Naive thymus-derived CD4-positive, alpha-beta T cell (primary cell): ENCODE measurements around the gene BPNT1. TPM values are rescaled to one million over a fixed set of nuclear protein-coding genes. Genes with fewer than 3 reads are reported as not detected.
A peak's percentile ranks its signal among the peaks of the same experiment; 100 is the strongest.

Experiments used
- ATAC-seq: fragments of 150-1000 bp; cut with Tn5 transposase; 2 replicates; pipeline ENCODE4 v1.10.0; 2021; ENCODE audit warnings: mild to moderate bottlenecking, moderate library complexity
- CTCF ChIA-PET: fragments of 350-600 bp; sonication (Branson Sonifier 250); formaldehyde crosslinking; loops from one replicate; lab custom pipeline; 2021; ENCODE audit warnings: antibody characterized with exemption; lab: Charles Lee
- POLR2A ChIA-PET: fragments of 350-600 bp; sonication (Branson Sonifier 250); formaldehyde crosslinking; loops from one replicate; lab custom pipeline; 2021; ENCODE audit warnings: antibody characterized with exemption, inconsistent platforms; lab: Charles Lee
- DNase-seq, 9 donors: peaks; one replicate each; pipeline versions ENCODE4 v3.0.0 to v3.0.0-alpha.2; 2020 to 2022; ENCODE audit warnings: mixed read lengths in 1 of 9
- H3K27ac ChIP-seq: one replicate; pipeline ENCODE4 v1.7.0; 2013; ENCODE audit warnings: mild to moderate bottlenecking, low read depth, low read length, moderate library complexity
- H3K27me3 ChIP-seq, 2 donors: one replicate each; pipeline ENCODE4 v1.7.0; 2013; ENCODE audit warnings: low read length in 2 of 2, mild to moderate bottlenecking in 2 of 2, moderate library complexity in 2 of 2; ENCODE audit not compliant: control insufficient read depth in 2 of 2, insufficient read depth in 2 of 2
- H3K36me3 ChIP-seq, 3 experiments: 1 replicate in 2 of 3; 2 replicates in 1 of 3; pipeline ENCODE4 v1.7.0; 2013; ENCODE audit warnings: low read length in 3 of 3, mild to moderate bottlenecking in 3 of 3, moderate library complexity in 1 of 3; ENCODE audit not compliant: insufficient read depth in 3 of 3, control insufficient read depth in 2 of 3
- H3K4me1 ChIP-seq, 2 donors: one replicate each; pipeline ENCODE4 v1.7.0; 2013; ENCODE audit warnings: low read length in 2 of 2, mild to moderate bottlenecking in 2 of 2, moderate library complexity in 1 of 2; ENCODE audit not compliant: control insufficient read depth in 2 of 2, insufficient read depth in 2 of 2
- H3K4me3 ChIP-seq: 2 replicates; pipeline ENCODE4 v1.7.0; 2013; ENCODE audit warnings: mild to moderate bottlenecking, low read length
- H3K9me3 ChIP-seq, 3 experiments: 1 replicate in 2 of 3; 2 replicates in 1 of 3; pipeline ENCODE4 v1.7.0; 2013; ENCODE audit warnings: low read length in 3 of 3; ENCODE audit not compliant: control insufficient read depth in 2 of 3
- H3K27ac Mint-ChIP-seq, 9 donors: one replicate each; pipeline ENCODE4 v1.8.0; 2020 to 2022; ENCODE audit warnings: mixed read lengths in 9 of 9, mild to moderate bottlenecking in 8 of 9, moderate library complexity in 5 of 9, inconsistent platforms in 2 of 9
- H3K27me3 Mint-ChIP-seq, 5 donors: one replicate each; pipeline ENCODE4 v1.8.0; 2021 to 2022; ENCODE audit warnings: mixed read lengths in 5 of 5, mild to moderate bottlenecking in 1 of 5
- H3K36me3 Mint-ChIP-seq, 5 donors: one replicate each; pipeline ENCODE4 v1.8.0; 2020 to 2022; ENCODE audit warnings: mixed read lengths in 5 of 5, mild to moderate bottlenecking in 3 of 5, inconsistent platforms in 1 of 5
- H3K4me1 Mint-ChIP-seq, 7 donors: one replicate each; pipeline ENCODE4 v1.8.0; 2020 to 2022; ENCODE audit warnings: mixed read lengths in 7 of 7, mild to moderate bottlenecking in 3 of 7, inconsistent platforms in 1 of 7
- H3K4me3 Mint-ChIP-seq, 10 donors: one replicate each; pipeline ENCODE4 v1.8.0; 2020 to 2022; ENCODE audit warnings: mild to moderate bottlenecking in 10 of 10, mixed read lengths in 10 of 10, moderate library complexity in 6 of 10, inconsistent platforms in 2 of 10
- H3K9me3 Mint-ChIP-seq, 11 donors: one replicate each; pipeline ENCODE4 v1.8.0; 2020 to 2022; ENCODE audit warnings: mixed read lengths in 11 of 11, mild to moderate bottlenecking in 4 of 11, inconsistent platforms in 1 of 11, moderate library complexity in 1 of 11
- intact Hi-C, 2 donors: fragments of 100-400 bp; cut with micrococcal nuclease; formaldehyde crosslinking; loops; one replicate each; pipeline ENCODE4 v1.15.1; 2023
- polyA plus RNA-seq, 2 donors: library from polyadenylated mRNA; unstranded; fragments of 300-500 nt; fragmentation: Illumina TruSeq; gene quantifications; one replicate each; pipeline ENCODE4 v1.2.3, GENCODE V29; 2021
- total RNA-seq, 6 experiments: library from RNA in 5 of 6; stranded (reverse) in 5 of 6; gene quantifications; 1 replicate in 5 of 6; 2 replicates in 1 of 6; pipeline ENCODE4 v1.2.3 and lab custom pipeline; 2021 to 2026

BPNT1 gene
- total and polyA plus RNA-seq, 7 experiments from 2014 or later, result 5.5 to 25.2 (median 19.2) TPM

- ChIA-PET POLR2A (no interaction called here), CTCF (no interaction called here)
- H3K27ac ChIP-seq, result no peak overlapping the region
- no peaks in the 10 kb centered on the region for H3K27me3 ChIP-seq
- Mint-ChIP-seq H3K27ac (peak overlapping the region in 6 of 9 donors; percentile 4 to 80 (median 38)), H3K9me3 (peaks cover 0 to 3% (median 0%) of the 10 kb centered on the region in 11 donors), H3K4me3 (no peak overlapping the region), H3K4me1 (peaks cover 2 to 15% (median 7%) of the 10 kb centered on the region in 7 donors), H3K27me3 (no peaks in the 10 kb centered on the region), H3K36me3 (peaks cover 8 to 39% (median 29%) of the 10 kb centered on the region in 5 donors)
- no peaks in the 10 kb centered on the region for H3K4me1 ChIP-seq
- ATAC-seq (no peak), DNase-seq (no peak)
- intact Hi-C loops, result no loop called here
- no peak overlapping the region for H3K4me3 ChIP-seq
- H3K36me3 ChIP-seq, result peaks cover 8 to 24% (median 8%) of the 10 kb centered on the region in 3 experiments
- H3K9me3 ChIP-seq, result peaks cover 0 to 3% (median 0%) of the 10 kb centered on the region in 3 experiments
Measured at GRCh38 chr1:220124542-220124941, 35.0 kb upstream of the BPNT1 start.

- intact Hi-C loops, result no loop called here
- H3K36me3 Mint-ChIP-seq, result peaks cover 5 to 38% (median 25%) of the 10 kb centered on the region in 5 donors
Measured at GRCh38 chr1:220123889-220124288, 34.3 kb upstream of the BPNT1 start.

GRCh38 chr1:220123066-220123465 lies 33.5 kb upstream of the BPNT1 start:
- ChIA-PET POLR2A (no interaction called here), CTCF (no interaction called here)
- no peaks in the 10 kb centered on the region for H3K27me3 ChIP-seq
- H3K36me3 ChIP-seq, result peaks cover 8 to 14% (median 12%) of the 10 kb centered on the region in 3 experiments
- Mint-ChIP-seq H3K4me1 (peaks cover 2 to 19% (median 7%) of the 10 kb centered on the region in 7 donors), H3K36me3 (peaks cover 5 to 32% (median 17%) of the 10 kb centered on the region in 5 donors), H3K9me3 (no peaks in the 10 kb centered on the region), H3K4me3 (no peak overlapping the region), H3K27me3 (no peaks in the 10 kb centered on the region), H3K27ac (no peak overlapping the region)
- no peak overlapping the region for H3K4me3 ChIP-seq
- ATAC-seq (no peak), DNase-seq (no peak)
- no peaks in the 10 kb centered on the region for H3K4me1 ChIP-seq
- H3K27ac ChIP-seq, result no peak overlapping the region
- intact Hi-C loops, result no loop called here
- no peaks in the 10 kb centered on the region for H3K9me3 ChIP-seq

More at GRCh38 chr1:220123889-220124288, 34.3 kb upstream of the BPNT1 start:
- ATAC-seq, result no peak
- DNase-seq, result peak in 1 of 9 donors; percentile 8
- H3K4me3 Mint-ChIP-seq, result no peak overlapping the region
- CTCF ChIA-PET, result no interaction called here
- no peaks in the 10 kb centered on the region for H3K9me3 Mint-ChIP-seq
- POLR2A ChIA-PET, result no interaction called here
- Histone ChIP-seq H3K4me1 (no peaks in the 10 kb centered on the region), H3K27me3 (no peaks in the 10 kb centered on the region), H3K36me3 (peaks cover 8 to 20% (median 8%) of the 10 kb centered on the region in 3 experiments), H3K4me3 (no peak overlapping the region), H3K9me3 (no peaks in the 10 kb centered on the region), H3K27ac (no peak overlapping the region)
- no peaks in the 10 kb centered on the region for H3K27me3 Mint-ChIP-seq
- H3K27ac Mint-ChIP-seq, result peak overlapping the region in 3 of 9 donors; percentile 4 to 80 (median 52)
- peaks cover 2 to 18% (median 7%) of the 10 kb centered on the region in 7 donors for H3K4me1 Mint-ChIP-seq

- CTCF ChIA-PET, result no interaction called here
- H3K9me3 Mint-ChIP-seq, result no peaks in the 10 kb centered on the region
- Histone ChIP-seq H3K27ac (no peak overlapping the region), H3K27me3 (no peaks in the 10 kb centered on the region), H3K9me3 (no peaks in the 10 kb centered on the region), H3K4me3 (no peak overlapping the region), H3K36me3 (peaks cover 3 to 18% (median 8%) of the 10 kb centered on the region in 3 experiments), H3K4me1 (no peaks in the 10 kb centered on the region)
- H3K4me1 Mint-ChIP-seq, result peaks cover 2 to 19% (median 7%) of the 10 kb centered on the region in 7 donors
- POLR2A ChIA-PET, result no interaction called here
- DNase-seq, result no peak
- peaks cover 0 to 24% (median 11%) of the 10 kb centered on the region in 5 donors for H3K36me3 Mint-ChIP-seq
- intact Hi-C loops, result no loop called here
- no peak for ATAC-seq
- H3K27ac Mint-ChIP-seq, result peak overlapping the region in 2 of 9 donors; percentile 6 to 62
- no peak overlapping the region for H3K4me3 Mint-ChIP-seq
- no peaks in the 10 kb centered on the region for H3K27me3 Mint-ChIP-seq
Measured at GRCh38 chr1:220121791-220122530, 32.4 kb upstream of the BPNT1 start.

- H3K4me3 Mint-ChIP-seq, result no peak overlapping the region
- DNase-seq, result no peak
- CTCF ChIA-PET, result no interaction called here
- intact Hi-C loops, result loop anchor here in 1 of 2 donors (2.0 kb wide), 1 partner anchor 14 kb away; no protein-coding TSS in a partner anchor
- no peak overlapping the region for H3K4me3 ChIP-seq
- H3K27ac Mint-ChIP-seq, result no peak overlapping the region
- no peak overlapping the region for H3K27ac ChIP-seq
- no peaks in the 10 kb centered on the region for H3K9me3 Mint-ChIP-seq
- no peak for ATAC-seq
- POLR2A ChIA-PET, result no interaction called here
- H3K36me3 ChIP-seq, result peaks cover 0 to 11% (median 10%) of the 10 kb centered on the region in 3 experiments
- no peaks in the 10 kb centered on the region for H3K27me3 Mint-ChIP-seq
- no peaks in the 10 kb centered on the region for H3K27me3 ChIP-seq
- no peaks in the 10 kb centered on the region for H3K4me1 ChIP-seq
- H3K4me1 Mint-ChIP-seq, result peaks cover 0 to 14% (median 3%) of the 10 kb centered on the region in 7 donors
- H3K36me3 Mint-ChIP-seq, result peaks cover 0 to 18% (median 11%) of the 10 kb centered on the region in 5 donors
- no peaks in the 10 kb centered on the region for H3K9me3 ChIP-seq
Measured at GRCh38 chr1:220119043-220119512, 29.5 kb upstream of the BPNT1 start.

- POLR2A ChIA-PET, result no interaction called here
- Histone ChIP-seq H3K4me1 (no peaks in the 10 kb centered on the region), H3K4me3 (no peak overlapping the region), H3K27me3 (no peaks in the 10 kb centered on the region), H3K27ac (no peak overlapping the region), H3K9me3 (no peaks in the 10 kb centered on the region), H3K36me3 (peaks cover 0 to 42% (median 7%) of the 10 kb centered on the region in 3 experiments)
- Mint-ChIP-seq H3K4me1 (peaks cover 0 to 10% (median 5%) of the 10 kb centered on the region in 7 donors), H3K4me3 (peak overlapping the region in 6 of 10 donors; percentile 2 to 57 (median 28)), H3K36me3 (peaks cover 4 to 47% (median 16%) of the 10 kb centered on the region in 5 donors), H3K9me3 (no peaks in the 10 kb centered on the region), H3K27ac (peak overlapping the region in 2 of 9 donors; percentile 6 to 72), H3K27me3 (no peaks in the 10 kb centered on the region)
- DNase-seq (peak in 7 of 9 donors; percentile 16 to 51 (median 30)), ATAC-seq (peak; percentile 86)
- CTCF ChIA-PET, result interaction anchor here (0.5 to 1.3 kb wide), 3 partner anchors 23 to 690 kb away, joined by 3 to 6 read pairs (median 6); no protein-coding TSS in a partner anchor
- intact Hi-C loops, result loop anchor here in 1 of 2 donors (2.0 to 5.0 kb wide), 3 partner anchors 121 to 664 kb away; no protein-coding TSS in a partner anchor
Measured at GRCh38 chr1:220113136-220113695, 23.6 kb upstream of the BPNT1 start.
